ENCODE results near the gene PTGDR2. TPM values are rescaled to one million over a fixed set of nuclear protein-coding genes. Genes with fewer than 3 reads are reported as not detected.

Gene PTGDR2
- total and polyA plus RNA-seq, 2 donors (not counting 1 experiment from before 2014, with no cell fraction given) = 0.33 to 2.4 TPM

DNA sequence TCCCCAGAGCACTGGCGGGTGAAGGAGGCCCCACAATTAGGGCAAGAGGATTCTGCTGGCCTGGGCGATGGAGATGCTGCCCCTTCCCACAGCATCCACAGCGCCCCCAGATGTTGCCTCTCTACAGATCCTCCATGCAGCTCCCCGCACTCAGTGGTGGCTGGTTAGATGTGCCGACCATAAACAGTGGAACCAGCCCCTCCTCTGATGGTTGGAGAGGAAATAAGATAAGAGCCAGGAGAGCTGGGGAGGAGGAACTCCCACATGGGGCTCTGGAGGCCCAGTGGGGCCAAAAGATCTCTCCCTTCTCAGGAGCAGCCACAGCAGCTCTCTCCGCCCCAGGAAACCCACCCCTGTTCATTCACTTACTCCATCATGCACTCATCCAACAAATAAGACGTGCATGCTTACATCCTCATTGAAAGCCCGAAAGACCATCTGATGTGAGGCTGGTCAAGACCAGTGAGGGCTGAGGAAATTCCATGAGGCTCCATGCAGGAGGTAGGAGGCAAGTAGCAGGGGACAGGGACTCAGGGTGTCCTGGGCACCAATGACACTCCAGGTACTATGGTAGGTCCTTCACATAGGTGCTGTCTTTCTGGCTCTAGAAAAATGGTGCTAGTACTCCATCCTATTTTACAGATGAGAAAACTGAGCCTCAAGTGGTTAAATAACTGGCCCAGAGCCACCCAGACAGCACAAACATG, 1.5 kb downstream of the PTGDR2 start:
- Histone ChIP-seq H3K79me2 (ENCODE audit: control insufficient read depth, insufficient read depth, low read length) (no peaks in the 10 kb centered on the region), H3K36me3 (ENCODE audit: control insufficient read depth, insufficient read depth, low read length) (peaks cover 8% of the 10 kb centered on the region), H3K4me3 (replicated peaks in 1 of 4; ENCODE audit: control extremely low read depth in 1 of 4, insufficient read depth in 1 of 4, low read depth in 3 of 4, low read length in 4 of 4) (no peak overlapping the region), H3K9me3 (ENCODE audit: control insufficient read depth, insufficient read depth, low read depth, low read length) (no peaks in the 10 kb centered on the region), H2AFZ (ENCODE audit: low read length) (no peak overlapping the region), H4K20me1 (ENCODE audit: control insufficient read depth, extremely low read depth, insufficient read depth, low read length) (no peaks in the 10 kb centered on the region), H3K27me3 (ENCODE audit: control insufficient read depth, insufficient read depth, low read length) (no peaks in the 10 kb centered on the region), H3K4me2 (ENCODE audit: extremely low read depth, insufficient read depth, low read length) (no peak overlapping the region), H3K4me1 (ENCODE audit: control insufficient read depth, extremely low read depth, insufficient read depth, low read length) (no peaks in the 10 kb centered on the region), H3K27ac (ENCODE audit: insufficient read depth, low read length) (no peak overlapping the region), H3K9ac (ENCODE audit: insufficient read depth, low read length) (no peak overlapping the region)
- no peak for DNase-seq (ENCODE audit: low read depth in 2 of 2)
- TF ChIP-seq EZH2 (IDR thresholded peaks at IDR 0.05; ENCODE audit: low read length, missing control alignments) = no peak
- TF ChIP-seq, protein P1, sequence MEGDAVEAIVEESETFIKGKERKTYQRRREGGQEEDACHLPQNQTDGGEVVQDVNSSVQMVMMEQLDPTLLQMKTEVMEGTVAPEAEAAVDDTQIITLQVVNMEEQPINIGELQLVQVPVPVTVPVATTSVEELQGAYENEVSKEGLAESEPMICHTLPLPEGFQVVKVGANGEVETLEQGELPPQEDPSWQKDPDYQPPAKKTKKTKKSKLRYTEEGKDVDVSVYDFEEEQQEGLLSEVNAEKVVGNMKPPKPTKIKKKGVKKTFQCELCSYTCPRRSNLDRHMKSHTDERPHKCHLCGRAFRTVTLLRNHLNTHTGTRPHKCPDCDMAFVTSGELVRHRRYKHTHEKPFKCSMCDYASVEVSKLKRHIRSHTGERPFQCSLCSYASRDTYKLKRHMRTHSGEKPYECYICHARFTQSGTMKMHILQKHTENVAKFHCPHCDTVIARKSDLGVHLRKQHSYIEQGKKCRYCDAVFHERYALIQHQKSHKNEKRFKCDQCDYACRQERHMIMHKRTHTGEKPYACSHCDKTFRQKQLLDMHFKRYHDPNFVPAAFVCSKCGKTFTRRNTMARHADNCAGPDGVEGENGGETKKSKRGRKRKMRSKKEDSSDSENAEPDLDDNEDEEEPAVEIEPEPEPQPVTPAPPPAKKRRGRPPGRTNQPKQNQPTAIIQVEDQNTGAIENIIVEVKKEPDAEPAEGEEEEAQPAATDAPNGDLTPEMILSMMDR (conservative IDR thresholded peaks at IDR 0.05 in 1 of 2, IDR thresholded peaks at IDR 0.05 in 1 of 2; ENCODE audit: low read depth in 1 of 2, low read length in 2 of 2) = no peak

DNA sequence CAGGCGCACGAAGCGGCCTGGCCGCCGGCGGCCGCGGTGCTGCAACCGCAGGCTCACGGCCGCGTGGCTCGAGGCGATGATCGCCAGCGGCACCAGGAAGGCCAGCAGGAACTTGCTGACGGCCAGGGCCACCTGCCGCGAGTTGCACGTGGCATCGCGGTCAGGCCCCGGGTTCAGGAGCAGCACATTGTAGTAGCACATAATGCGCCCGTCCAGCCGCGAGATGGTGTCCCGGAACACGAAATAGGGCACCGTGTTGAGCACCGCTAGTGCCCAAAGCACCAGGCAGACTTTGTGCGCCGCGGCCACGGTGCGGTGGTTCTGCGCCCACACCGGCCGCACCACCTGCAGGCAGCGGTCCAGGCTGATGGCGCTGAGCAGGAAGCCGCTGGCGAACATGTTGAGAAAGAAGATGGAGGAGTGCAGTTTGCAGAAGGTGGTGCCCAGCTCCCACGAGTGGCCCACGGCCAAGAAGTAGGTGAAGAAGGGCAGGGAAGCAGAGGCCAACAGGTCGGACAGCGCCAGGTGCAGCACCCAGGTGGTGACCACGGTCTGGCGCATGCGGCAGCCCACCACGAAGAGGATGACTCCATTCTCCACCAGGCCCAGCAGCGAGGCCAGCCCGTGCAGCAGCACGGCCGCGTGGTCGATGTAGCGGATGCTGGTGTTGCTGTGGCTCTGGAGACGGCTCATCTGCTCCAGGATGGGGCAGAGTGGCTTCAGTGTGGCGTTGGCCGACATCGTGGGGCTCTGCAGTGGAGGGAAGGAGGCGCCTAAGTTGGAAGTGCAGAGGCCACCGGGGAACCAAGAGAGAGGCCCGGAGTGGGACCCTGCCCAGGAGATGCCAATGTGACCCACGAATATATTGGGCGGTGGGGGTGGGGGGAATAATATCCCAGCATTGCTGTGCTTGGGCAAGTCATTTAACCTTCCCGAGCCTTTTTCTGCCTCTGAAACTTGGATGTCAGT, 2.5 kb downstream of the PTGDR2 start:
- no peak overlapping the region for H3K4me3 ChIP-seq (replicated peaks in 1 of 4; ENCODE audit: control extremely low read depth in 1 of 4, insufficient read depth in 1 of 4, low read depth in 3 of 4, low read length in 4 of 4)
- no peaks in the 10 kb centered on the region for H4K20me1 ChIP-seq (ENCODE audit: control insufficient read depth, extremely low read depth, insufficient read depth, low read length)
- H3K9ac ChIP-seq (ENCODE audit: insufficient read depth, low read length) = no peak overlapping the region
- H3K27me3 ChIP-seq (ENCODE audit: control insufficient read depth, insufficient read depth, low read length) = no peaks in the 10 kb centered on the region
- no peak for DNase-seq (ENCODE audit: low read depth in 2 of 2)
- H3K36me3 ChIP-seq (ENCODE audit: control insufficient read depth, insufficient read depth, low read length) = peaks cover 14% of the 10 kb centered on the region
- H2AFZ ChIP-seq (ENCODE audit: low read length) = no peak overlapping the region
- no peak for TF ChIP-seq EZH2 (IDR thresholded peaks at IDR 0.05; ENCODE audit: low read length, missing control alignments)
- TF ChIP-seq, protein P1 (conservative IDR thresholded peaks at IDR 0.05 in 1 of 2, IDR thresholded peaks at IDR 0.05 in 1 of 2; ENCODE audit: low read depth in 1 of 2, low read length in 2 of 2) = no peak
- no peaks in the 10 kb centered on the region for H3K9me3 ChIP-seq (ENCODE audit: control insufficient read depth, insufficient read depth, low read depth, low read length)
- no peak overlapping the region for H3K27ac ChIP-seq (ENCODE audit: insufficient read depth, low read length)
- no peak overlapping the region for H3K4me2 ChIP-seq (ENCODE audit: extremely low read depth, insufficient read depth, low read length)
- H3K4me1 ChIP-seq (ENCODE audit: control insufficient read depth, extremely low read depth, insufficient read depth, low read length) = no peaks in the 10 kb centered on the region
- no peaks in the 10 kb centered on the region for H3K79me2 ChIP-seq (ENCODE audit: control insufficient read depth, insufficient read depth, low read length)

Data from fibroblast of lung (primary cell).